Skeletal muscle cell (primary cell): Measurements from ENCODE around the gene INSR.
"Not testable (repeated sequence)": the region's sequence is repeated elsewhere in the genome, so short reads cannot be mapped to it uniquely, and the experiment has no call there.

Experiments
- DNase-seq: peaks from one replicate; pipeline ENCODE4 v3.0.0-alpha.2; 2010; ENCODE audit warnings: low read depth
- H3K4me3 ChIP-seq: 2 replicates; pipeline ENCODE4 v1.5.1; 2011; ENCODE audit warnings: low read depth, mild to moderate bottlenecking, control low read depth, low read length, moderate library complexity

INSR gene

GRCh38 chr19:7228935-7229541, 65.2 kb downstream of the INSR start:
- H3K4me3 ChIP-seq = no peak overlapping the region
- DNase-seq = no peak

GRCh38 chr19:7227735-7228134, 66.5 kb downstream of the INSR start:
- H3K4me3 ChIP-seq = no peak overlapping the region
- no peak for DNase-seq

- H3K4me3 ChIP-seq, DNase-seq: not testable (repeated sequence)
Measured at GRCh38 chr19:7227149-7227548, 67.1 kb downstream of the INSR start.

GRCh38 chr19:7226739-7227138, 67.5 kb downstream of the INSR start:
- no peak for DNase-seq
- no peak overlapping the region for H3K4me3 ChIP-seq

- H3K4me3 ChIP-seq = no peak overlapping the region
- DNase-seq = no peak
Measured at GRCh38 chr19:7225741-7226140, 68.5 kb downstream of the INSR start.

- no peak for DNase-seq
- H3K4me3 ChIP-seq = no peak overlapping the region
Measured at GRCh38 chr19:7224995-7225394, 69.2 kb downstream of the INSR start.

GRCh38 chr19:7224209-7224686, 70.0 kb downstream of the INSR start:
- H3K4me3 ChIP-seq = no peak overlapping the region
- DNase-seq = no peak

GRCh38 chr19:7223429-7223828, 70.8 kb downstream of the INSR start:
- H3K4me3 ChIP-seq = no peak overlapping the region
- DNase-seq = no peak

- no peak for DNase-seq
- no peak overlapping the region for H3K4me3 ChIP-seq
Measured at GRCh38 chr19:7219056-7219455, 75.2 kb downstream of the INSR start.

- no peak overlapping the region for H3K4me3 ChIP-seq
- DNase-seq = no peak
Measured at GRCh38 chr19:7217861-7218260, 76.4 kb downstream of the INSR start.

- H3K4me3 ChIP-seq = no peak overlapping the region
- no peak for DNase-seq
Measured at GRCh38 chr19:7216373-7216902, 77.8 kb downstream of the INSR start.

GRCh38 chr19:7215176-7215575, 79.0 kb downstream of the INSR start:
- no peak for DNase-seq
- no peak overlapping the region for H3K4me3 ChIP-seq

- DNase-seq = no peak
- H3K4me3 ChIP-seq = no peak overlapping the region
Measured at GRCh38 chr19:7214324-7215089, 79.7 kb downstream of the INSR start.

- H3K4me3 ChIP-seq = no peak overlapping the region
- DNase-seq = no peak
Measured at GRCh38 chr19:7213628-7214323, 80.4 kb downstream of the INSR start.

GRCh38 chr19:7211191-7211951, 82.8 kb downstream of the INSR start:
- no peak for DNase-seq
- H3K4me3 ChIP-seq = no peak overlapping the region

GRCh38 chr19:7210359-7210758, 83.9 kb downstream of the INSR start:
- no peak for DNase-seq
- H3K4me3 ChIP-seq = no peak overlapping the region

- DNase-seq, H3K4me3 ChIP-seq: not testable (repeated sequence)
Measured at GRCh38 chr19:7209597-7210325, 84.5 kb downstream of the INSR start.

- not testable (repeated sequence) for H3K4me3 ChIP-seq, DNase-seq
Measured at GRCh38 chr19:7209036-7209435, 85.2 kb downstream of the INSR start.

GRCh38 chr19:7203332-7203731, 90.9 kb downstream of the INSR start:
- H3K4me3 ChIP-seq = no peak overlapping the region
- no peak for DNase-seq
